GM12878 (cell line): ENCODE data around the gene CCDC78.

Source experiments
- CBX5 ChIP-seq: sonication (generic); IDR thresholded peaks from 2 replicates; pipeline ENCODE4 v1.6.1; 2016; ENCODE audit warnings: low read depth, moderate library complexity, mild to moderate bottlenecking, inconsistent platforms
- CTCF ChIP-seq, 3 experiments: IDR thresholded peaks in 2 of 3; conservative IDR thresholded peaks in 1 of 3; 2 replicates each; pipeline ENCODE4 v1.5.1; 2011; ENCODE audit warnings: low read depth in 3 of 3, low read length in 3 of 3, mild to moderate bottlenecking in 3 of 3, control low read depth in 2 of 3, moderate library complexity in 2 of 3, inconsistent platforms in 1 of 3, mixed read lengths in 1 of 3; ENCODE audit not compliant: control insufficient read depth in 2 of 3, insufficient read depth in 1 of 3; ENCODE audit errors: extremely low read depth in 1 of 3
- GABPA ChIP-seq: IDR thresholded peaks from 2 replicates; pipeline ENCODE4 v1.6.1; 2014; ENCODE audit warnings: antibody characterized with exemption, low read depth, mild to moderate bottlenecking, inconsistent platforms
- MAX ChIP-seq: IDR thresholded peaks from 2 replicates; pipeline ENCODE4 v1.6.1; 2012; ENCODE audit warnings: low read depth, low read length, improper control_type of control experiment
- PKNOX1 ChIP-seq: fragments of 450-650 bp; IDR thresholded peaks from 2 replicates; pipeline ENCODE4 v1.6.1; 2016; ENCODE audit warnings: mild to moderate bottlenecking
- REST ChIP-seq: IDR thresholded peaks from 2 replicates; pipeline ENCODE4 v1.6.1; 2012; ENCODE audit warnings: mild to moderate bottlenecking, low read depth, low read length
- RFX5 ChIP-seq: IDR thresholded peaks from 2 replicates; pipeline ENCODE4 v1.6.1; 2011; ENCODE audit warnings: low read depth, low read length, improper control_type of control experiment
- ZNF274 ChIP-seq: IDR thresholded peaks from one replicate; pipeline ENCODE4 v1.8.0; 2011; ENCODE audit not compliant: insufficient read length, insufficient read depth

GRCh38 chr16:770411-770810 lies 44.2 kb upstream of the CCDC78 start:
- TF ChIP-seq REST = no peak
- no peak for TF ChIP-seq MAX
- no peak for TF ChIP-seq PKNOX1
- TF ChIP-seq CTCF (IDR thresholded peaks at IDR 0.05 in 2 of 3, conservative IDR thresholded peaks at IDR 0.05 in 1 of 3; ENCODE audit: control insufficient read depth in 2 of 3, extremely low read depth in 1 of 3, insufficient read depth in 1 of 3, low read depth in 3 of 3, low read length in 3 of 3) = no peak
- TF ChIP-seq CBX5 = no peak
- TF ChIP-seq RFX5 = no peak
- TF ChIP-seq ZNF274 = no peak
- no peak for TF ChIP-seq GABPA
